Fibroblast of mammary gland (primary cell): ENCODE measurements around the gene JAKMIP2.

Source experiments
- DNase-seq: peaks from one replicate; pipeline ENCODE4 v3.0.0-alpha.2; 2010; ENCODE audit warnings: low read depth
- H3K4me3 ChIP-seq: 2 replicates; pipeline ENCODE4 v1.5.1; 2011; ENCODE audit warnings: low read depth, mild to moderate bottlenecking, low read length, moderate library complexity; ENCODE audit not compliant: control insufficient read depth
- CTCF ChIP-seq: conservative IDR thresholded peaks from 2 replicates; pipeline ENCODE4 v1.5.1; 2011; ENCODE audit warnings: low read depth, low read length, inconsistent platforms; ENCODE audit not compliant: control insufficient read depth, insufficient read depth

JAKMIP2 gene

DNA sequence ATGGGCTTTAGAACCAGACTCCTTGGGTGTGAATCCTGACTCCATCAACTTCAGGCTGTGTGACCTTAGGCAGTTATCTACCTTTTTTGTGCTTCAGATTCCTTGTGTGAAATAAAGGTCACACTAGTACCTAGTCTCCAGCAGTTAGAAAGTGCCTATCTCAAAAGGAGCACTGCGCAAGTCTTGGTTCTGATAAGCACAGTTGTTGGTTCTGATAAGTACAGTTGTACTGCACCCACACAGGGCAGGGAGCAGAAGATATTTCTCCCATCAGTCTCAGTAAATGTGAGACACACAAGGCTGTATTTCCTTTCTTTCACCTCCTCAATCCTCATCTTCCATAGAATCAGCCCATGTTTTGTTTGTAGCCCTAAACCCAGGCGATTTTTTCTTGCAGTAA lies 156.1 kb downstream of the JAKMIP2 start:
- no peak for DNase-seq

DNA sequence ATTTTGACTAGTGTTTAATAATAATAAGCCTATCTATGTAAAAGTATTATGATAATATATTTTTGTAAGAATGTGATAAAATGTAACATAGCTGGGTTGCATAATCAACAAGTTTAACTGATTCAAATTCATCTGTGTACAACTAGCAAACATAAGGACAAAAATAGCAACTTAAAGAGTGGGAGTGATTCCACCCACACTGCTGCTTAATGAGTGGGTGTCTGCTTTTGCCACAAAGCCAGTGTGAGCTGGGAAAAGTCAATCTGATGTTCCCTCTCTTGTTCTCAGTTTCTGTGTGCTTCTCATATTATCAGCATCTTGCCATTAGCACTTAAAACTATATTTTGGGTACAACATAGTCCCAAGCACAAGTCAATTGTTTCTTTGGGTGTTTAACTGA lies 161.5 kb downstream of the JAKMIP2 start:
- H3K4me3 ChIP-seq = no peak overlapping the region
- no peak for DNase-seq
- TF ChIP-seq CTCF = no peak

More for the DNA sequence above, 156.1 kb downstream of the JAKMIP2 start:
- no peak for TF ChIP-seq CTCF
- no peak overlapping the region for H3K4me3 ChIP-seq

- no peak for TF ChIP-seq CTCF
- no peak overlapping the region for H3K4me3 ChIP-seq
- DNase-seq = peak; percentile 7
These were observed 163.1 kb downstream of the JAKMIP2 start for GRCh38 chr5:147619281-147619878.

GRCh38 chr5:147617711-147618350 lies 164.7 kb downstream of the JAKMIP2 start:
- DNase-seq = no peak
- no peak overlapping the region for H3K4me3 ChIP-seq
- TF ChIP-seq CTCF = no peak

DNA sequence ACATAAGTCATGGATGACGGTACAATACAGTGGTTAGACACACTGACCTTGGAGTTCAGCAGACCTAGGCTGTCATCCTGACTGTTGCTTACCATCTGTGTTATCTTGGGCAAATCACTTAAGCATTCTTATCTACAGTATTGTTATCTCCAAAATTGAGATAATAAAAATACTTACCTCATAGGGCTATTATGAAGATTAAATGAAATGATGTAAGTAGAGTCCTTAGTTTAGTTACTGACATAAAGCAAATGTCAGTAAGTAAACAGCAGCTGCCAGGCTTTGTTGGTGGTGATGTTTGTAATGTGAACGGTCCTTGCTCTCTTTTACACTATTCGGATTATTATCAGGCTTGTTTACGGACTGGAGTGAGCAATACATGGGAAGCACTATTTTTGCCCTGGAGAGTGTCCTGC lies 165.3 kb downstream of the JAKMIP2 start:
- H3K4me3 ChIP-seq = no peak overlapping the region
- DNase-seq = peak; percentile 17
- no peak for TF ChIP-seq CTCF

DNA sequence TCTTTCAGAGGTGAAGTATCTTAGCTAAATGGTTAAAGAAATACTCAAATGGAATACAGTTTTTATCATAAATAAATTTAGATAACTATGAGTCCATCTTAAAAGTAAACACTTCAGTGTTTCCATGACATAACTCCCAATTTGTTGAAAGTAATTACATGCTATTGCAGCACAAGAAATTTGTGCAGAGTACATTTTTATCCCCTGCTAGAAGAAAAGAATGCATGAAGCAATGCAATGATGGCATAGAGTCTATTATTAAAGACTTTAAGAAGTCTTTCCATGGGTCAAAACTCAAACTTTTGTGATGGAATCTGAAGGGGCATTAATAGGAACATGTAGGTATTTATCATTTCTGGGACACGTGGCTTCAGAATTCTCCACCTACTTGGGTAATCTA lies 166.1 kb downstream of the JAKMIP2 start:
- TF ChIP-seq CTCF = no peak
- DNase-seq = no peak
- H3K4me3 ChIP-seq = no peak overlapping the region

GRCh38 chr5:147613359-147613758 lies 169.2 kb downstream of the JAKMIP2 start:
- DNase-seq = peak; percentile 70
- H3K4me3 ChIP-seq = no peak overlapping the region
- no peak for TF ChIP-seq CTCF
